ENCODE data around the gene PLEKHA7. TPM values are rescaled to one million over a fixed set of nuclear protein-coding genes. Genes with fewer than 3 reads are reported as not detected.

Gene PLEKHA7
- total and polyA plus RNA-seq, 5 donors from 2014 or later, result 0.48 to 1.8 (median 0.73) TPM

- no peak overlapping the region for H3K27ac ChIP-seq (ENCODE audit: insufficient read depth, low read length, poor library complexity, severe bottlenecking)
- no peaks in the 10 kb centered on the region for H3K4me1 ChIP-seq (ENCODE audit: control insufficient read depth, insufficient read depth, low read length, poor library complexity, severe bottlenecking)
- no peaks in the 10 kb centered on the region for H3K4me1 Mint-ChIP-seq
- peaks cover 0 to 3% (median 0%) of the 10 kb centered on the region in 7 donors for H3K9me3 Mint-ChIP-seq
- H3K27me3 ChIP-seq (ENCODE audit: control insufficient read depth, insufficient read depth, low read length), result no peaks in the 10 kb centered on the region
- H3K4me3 Mint-ChIP-seq, result no peak overlapping the region
- H3K9me3 ChIP-seq (ENCODE audit: control insufficient read depth in 2 of 2, low read length in 2 of 2), result no peaks in the 10 kb centered on the region
- no peak overlapping the region for H3K27ac Mint-ChIP-seq
- DNase-seq (no peak), ATAC-seq (ENCODE audit: low read depth in 2 of 2) (no peak)
- H3K4me3 ChIP-seq (ENCODE audit: low read depth, low read length), result no peak overlapping the region
- no peaks in the 10 kb centered on the region for H3K36me3 Mint-ChIP-seq
- H3K36me3 ChIP-seq (ENCODE audit: control insufficient read depth, insufficient read depth, low read length), result no peaks in the 10 kb centered on the region
- no peaks in the 10 kb centered on the region for H3K27me3 Mint-ChIP-seq
Measured at GRCh38 chr11:16783321-16783801, 230.9 kb downstream of the PLEKHA7 start.

GRCh38 chr11:16781936-16782919, 232.0 kb downstream of the PLEKHA7 start:
- H3K36me3 Mint-ChIP-seq, result no peaks in the 10 kb centered on the region

GRCh38 chr11:16780698-16781550, 233.3 kb downstream of the PLEKHA7 start:
- ATAC-seq (ENCODE audit: low read depth in 2 of 2), result no peak
- no peaks in the 10 kb centered on the region for H3K36me3 Mint-ChIP-seq

More at GRCh38 chr11:16781936-16782919, 232.0 kb downstream of the PLEKHA7 start:
- H3K36me3 ChIP-seq (ENCODE audit: control insufficient read depth, insufficient read depth, low read length), result no peaks in the 10 kb centered on the region
- Mint-ChIP-seq H3K4me3 (no peak overlapping the region), H3K27me3 (no peaks in the 10 kb centered on the region), H3K4me1 (no peaks in the 10 kb centered on the region), H3K27ac (peak overlapping the region in 1 of 3 donors; percentile 38), H3K9me3 (peaks cover 0 to 3% (median 0%) of the 10 kb centered on the region in 7 donors)
- H3K4me3 ChIP-seq (ENCODE audit: low read depth, low read length), result no peak overlapping the region
- DNase-seq (no peak), ATAC-seq (ENCODE audit: low read depth in 2 of 2) (no peak)
- no peaks in the 10 kb centered on the region for H3K4me1 ChIP-seq (ENCODE audit: control insufficient read depth, insufficient read depth, low read length, poor library complexity, severe bottlenecking)
- no peaks in the 10 kb centered on the region for H3K9me3 ChIP-seq (ENCODE audit: control insufficient read depth in 2 of 2, low read length in 2 of 2)
- H3K27ac ChIP-seq (ENCODE audit: insufficient read depth, low read length, poor library complexity, severe bottlenecking), result no peak overlapping the region
- no peaks in the 10 kb centered on the region for H3K27me3 ChIP-seq (ENCODE audit: control insufficient read depth, insufficient read depth, low read length)

GRCh38 chr11:16780146-16780545, 234.1 kb downstream of the PLEKHA7 start:
- H3K27ac ChIP-seq (ENCODE audit: insufficient read depth, low read length, poor library complexity, severe bottlenecking), result no peak overlapping the region
- no peaks in the 10 kb centered on the region for H3K36me3 ChIP-seq (ENCODE audit: control insufficient read depth, insufficient read depth, low read length)
- no peaks in the 10 kb centered on the region for H3K36me3 Mint-ChIP-seq
- no peaks in the 10 kb centered on the region for H3K9me3 ChIP-seq (ENCODE audit: control insufficient read depth in 2 of 2, low read length in 2 of 2)
- no peak for ATAC-seq (ENCODE audit: low read depth in 2 of 2)
- H3K4me1 Mint-ChIP-seq, result no peaks in the 10 kb centered on the region
- no peaks in the 10 kb centered on the region for H3K4me1 ChIP-seq (ENCODE audit: control insufficient read depth, insufficient read depth, low read length, poor library complexity, severe bottlenecking)
- H3K27me3 Mint-ChIP-seq, result no peaks in the 10 kb centered on the region
- DNase-seq, result no peak
- H3K9me3 Mint-ChIP-seq, result peaks cover 0 to 3% (median 0%) of the 10 kb centered on the region in 7 donors
- H3K27me3 ChIP-seq (ENCODE audit: control insufficient read depth, insufficient read depth, low read length), result no peaks in the 10 kb centered on the region
- no peak overlapping the region for H3K4me3 Mint-ChIP-seq
- H3K4me3 ChIP-seq (ENCODE audit: low read depth, low read length), result no peak overlapping the region
- H3K27ac Mint-ChIP-seq, result no peak overlapping the region

More at GRCh38 chr11:16780698-16781550, 233.3 kb downstream of the PLEKHA7 start:
- DNase-seq, result no peak
- Mint-ChIP-seq H3K4me1 (no peaks in the 10 kb centered on the region), H3K27me3 (no peaks in the 10 kb centered on the region), H3K9me3 (peaks cover 0 to 3% (median 0%) of the 10 kb centered on the region in 7 donors), H3K4me3 (no peak overlapping the region), H3K27ac (no peak overlapping the region)
- no peaks in the 10 kb centered on the region for H3K9me3 ChIP-seq (ENCODE audit: control insufficient read depth in 2 of 2, low read length in 2 of 2)
- no peaks in the 10 kb centered on the region for H3K36me3 ChIP-seq (ENCODE audit: control insufficient read depth, insufficient read depth, low read length)
- H3K27me3 ChIP-seq (ENCODE audit: control insufficient read depth, insufficient read depth, low read length), result no peaks in the 10 kb centered on the region
- H3K4me3 ChIP-seq (ENCODE audit: low read depth, low read length), result no peak overlapping the region
- H3K27ac ChIP-seq (ENCODE audit: insufficient read depth, low read length, poor library complexity, severe bottlenecking), result no peak overlapping the region
- H3K4me1 ChIP-seq (ENCODE audit: control insufficient read depth, insufficient read depth, low read length, poor library complexity, severe bottlenecking), result no peaks in the 10 kb centered on the region

- no peaks in the 10 kb centered on the region for H3K9me3 ChIP-seq (ENCODE audit: control insufficient read depth in 2 of 2, low read length in 2 of 2)
- Mint-ChIP-seq H3K4me3 (no peak overlapping the region), H3K9me3 (peaks cover 0 to 3% (median 0%) of the 10 kb centered on the region in 7 donors), H3K27ac (no peak overlapping the region), H3K4me1 (no peaks in the 10 kb centered on the region), H3K27me3 (no peaks in the 10 kb centered on the region), H3K36me3 (no peaks in the 10 kb centered on the region)
- no peaks in the 10 kb centered on the region for H3K4me1 ChIP-seq (ENCODE audit: control insufficient read depth, insufficient read depth, low read length, poor library complexity, severe bottlenecking)
- H3K4me3 ChIP-seq (ENCODE audit: low read depth, low read length), result no peak overlapping the region
- ATAC-seq (ENCODE audit: low read depth in 2 of 2) (no peak), DNase-seq (no peak)
- H3K27ac ChIP-seq (ENCODE audit: insufficient read depth, low read length, poor library complexity, severe bottlenecking), result no peak overlapping the region
- no peaks in the 10 kb centered on the region for H3K27me3 ChIP-seq (ENCODE audit: control insufficient read depth, insufficient read depth, low read length)
- H3K36me3 ChIP-seq (ENCODE audit: control insufficient read depth, insufficient read depth, low read length), result no peaks in the 10 kb centered on the region
Measured at GRCh38 chr11:16779436-16779835, 234.8 kb downstream of the PLEKHA7 start.

GRCh38 chr11:16778876-16779275, 235.3 kb downstream of the PLEKHA7 start:
- Mint-ChIP-seq H3K9me3 (peaks cover 0 to 3% (median 0%) of the 10 kb centered on the region in 7 donors), H3K27ac (no peak overlapping the region), H3K27me3 (no peaks in the 10 kb centered on the region), H3K36me3 (no peaks in the 10 kb centered on the region), H3K4me1 (no peaks in the 10 kb centered on the region), H3K4me3 (no peak overlapping the region)
- no peaks in the 10 kb centered on the region for H3K36me3 ChIP-seq (ENCODE audit: control insufficient read depth, insufficient read depth, low read length)
- H3K27ac ChIP-seq (ENCODE audit: insufficient read depth, low read length, poor library complexity, severe bottlenecking), result no peak overlapping the region
- no peak for DNase-seq
- no peaks in the 10 kb centered on the region for H3K9me3 ChIP-seq (ENCODE audit: control insufficient read depth in 2 of 2, low read length in 2 of 2)
- ATAC-seq (ENCODE audit: low read depth in 2 of 2), result no peak
- no peaks in the 10 kb centered on the region for H3K4me1 ChIP-seq (ENCODE audit: control insufficient read depth, insufficient read depth, low read length, poor library complexity, severe bottlenecking)
- no peak overlapping the region for H3K4me3 ChIP-seq (ENCODE audit: low read depth, low read length)
- H3K27me3 ChIP-seq (ENCODE audit: control insufficient read depth, insufficient read depth, low read length), result no peaks in the 10 kb centered on the region

GRCh38 chr11:16778286-16778685, 235.9 kb downstream of the PLEKHA7 start:
- Mint-ChIP-seq H3K4me1 (no peaks in the 10 kb centered on the region), H3K4me3 (no peak overlapping the region), H3K27me3 (no peaks in the 10 kb centered on the region), H3K27ac (no peak overlapping the region), H3K9me3 (peaks cover 0 to 3% (median 0%) of the 10 kb centered on the region in 7 donors), H3K36me3 (no peaks in the 10 kb centered on the region)
- no peaks in the 10 kb centered on the region for H3K4me1 ChIP-seq (ENCODE audit: control insufficient read depth, insufficient read depth, low read length, poor library complexity, severe bottlenecking)
- H3K4me3 ChIP-seq (ENCODE audit: low read depth, low read length), result no peak overlapping the region
- H3K9me3 ChIP-seq (ENCODE audit: control insufficient read depth in 2 of 2, low read length in 2 of 2), result no peaks in the 10 kb centered on the region
- DNase-seq (no peak), ATAC-seq (ENCODE audit: low read depth in 2 of 2) (no peak)
- H3K36me3 ChIP-seq (ENCODE audit: control insufficient read depth, insufficient read depth, low read length), result no peaks in the 10 kb centered on the region
- H3K27ac ChIP-seq (ENCODE audit: insufficient read depth, low read length, poor library complexity, severe bottlenecking), result no peak overlapping the region
- no peaks in the 10 kb centered on the region for H3K27me3 ChIP-seq (ENCODE audit: control insufficient read depth, insufficient read depth, low read length)
